NCI-H2081 (cell line): ENCODE data around the gene HGS.
"Not testable (repeated sequence)": the region's sequence is repeated elsewhere in the genome, so short reads cannot be mapped to it uniquely, and the experiment has no call there.

Experiments used
- DNase-seq, 2 experiments: peaks; one replicate each; lab custom pipeline; 2025; lab: John Stamatoyannopoulos, UW

The HGS gene

DNA sequence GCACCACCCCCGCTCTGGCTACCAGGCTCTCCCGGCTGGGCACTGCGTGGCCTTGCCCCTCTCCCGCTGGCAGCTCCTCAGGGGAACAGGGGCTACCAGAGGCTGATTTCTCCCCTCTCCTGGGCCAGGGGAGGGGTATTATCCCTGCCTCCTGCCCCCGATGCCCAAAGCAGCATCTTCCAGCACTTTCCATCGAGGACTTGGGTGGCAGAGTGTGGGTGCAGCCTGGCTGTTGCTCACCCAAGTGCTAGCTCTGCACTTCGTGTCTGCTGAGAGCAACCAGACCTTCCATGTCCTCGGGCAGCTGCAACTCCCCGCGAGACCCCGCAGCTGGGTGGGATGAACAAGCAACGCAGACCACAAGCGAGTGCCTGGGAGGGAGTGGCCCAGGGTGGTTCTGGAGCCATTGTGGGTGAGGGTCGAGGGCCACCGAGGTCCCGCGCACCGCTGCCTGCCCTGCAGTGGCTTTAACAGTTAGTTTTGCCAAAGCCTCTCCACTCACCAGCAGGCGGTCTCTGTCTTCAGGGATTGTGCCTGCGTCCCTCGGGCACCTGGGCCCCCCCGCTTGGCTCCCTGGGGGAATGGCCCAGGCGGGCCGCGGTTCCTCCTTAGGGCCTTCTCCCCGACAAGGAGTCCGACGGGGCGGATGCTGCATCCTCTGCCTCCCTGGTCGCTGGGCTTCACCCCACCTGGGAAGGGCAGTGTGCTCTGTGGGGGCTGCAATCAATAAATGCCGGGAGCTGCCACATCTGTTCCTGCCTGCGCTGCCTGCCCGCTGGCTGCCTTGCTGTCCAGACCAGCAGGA is 36.7 kb downstream of the HGS start:
- DNase-seq = no peak

DNA sequence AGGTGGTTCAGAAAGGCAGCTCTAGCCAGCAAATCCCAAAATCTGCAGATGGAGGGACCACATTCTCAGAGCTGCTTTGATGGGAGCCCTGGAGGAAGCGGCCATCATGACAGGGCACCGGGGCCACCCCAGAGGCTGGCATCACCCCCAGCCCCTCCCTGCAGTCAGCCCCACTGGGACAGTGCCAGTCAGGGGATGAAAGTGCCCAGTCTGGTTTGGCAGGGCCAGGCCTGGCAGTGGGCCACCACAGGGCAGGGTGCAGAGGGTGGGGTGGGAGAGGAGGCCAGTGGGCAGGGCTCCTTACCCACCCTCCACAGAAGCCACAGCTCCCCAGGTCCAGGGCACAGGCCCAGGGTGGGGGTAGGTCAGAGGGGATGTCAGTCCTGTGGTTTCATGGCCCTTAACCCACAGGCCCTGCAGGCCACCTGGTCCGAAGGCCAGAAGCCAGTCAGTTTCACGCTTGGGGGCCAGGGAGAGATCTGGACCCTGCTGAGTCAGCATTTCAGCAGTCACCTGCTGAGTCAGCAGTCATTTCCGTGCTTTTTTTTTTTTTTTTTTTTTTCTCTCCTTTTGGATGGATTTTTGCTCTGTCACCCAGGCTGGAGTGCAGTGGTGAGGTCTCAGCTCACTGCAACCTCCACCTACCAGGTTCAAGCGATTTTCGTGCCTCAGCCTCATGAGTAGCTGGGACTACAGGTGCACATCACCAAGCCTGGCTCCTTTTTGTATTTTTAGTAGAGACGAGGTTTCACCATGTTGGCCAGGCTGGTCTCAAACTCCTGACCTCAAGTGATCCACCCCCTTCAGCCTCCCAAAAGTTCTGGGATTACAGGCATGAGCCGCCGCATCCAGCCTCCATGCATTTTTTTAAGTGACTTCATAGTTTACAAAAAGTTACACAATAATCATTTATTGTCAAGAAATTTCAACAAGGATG is 38.6 kb downstream of the HGS start:
- DNase-seq = no peak

DNA sequence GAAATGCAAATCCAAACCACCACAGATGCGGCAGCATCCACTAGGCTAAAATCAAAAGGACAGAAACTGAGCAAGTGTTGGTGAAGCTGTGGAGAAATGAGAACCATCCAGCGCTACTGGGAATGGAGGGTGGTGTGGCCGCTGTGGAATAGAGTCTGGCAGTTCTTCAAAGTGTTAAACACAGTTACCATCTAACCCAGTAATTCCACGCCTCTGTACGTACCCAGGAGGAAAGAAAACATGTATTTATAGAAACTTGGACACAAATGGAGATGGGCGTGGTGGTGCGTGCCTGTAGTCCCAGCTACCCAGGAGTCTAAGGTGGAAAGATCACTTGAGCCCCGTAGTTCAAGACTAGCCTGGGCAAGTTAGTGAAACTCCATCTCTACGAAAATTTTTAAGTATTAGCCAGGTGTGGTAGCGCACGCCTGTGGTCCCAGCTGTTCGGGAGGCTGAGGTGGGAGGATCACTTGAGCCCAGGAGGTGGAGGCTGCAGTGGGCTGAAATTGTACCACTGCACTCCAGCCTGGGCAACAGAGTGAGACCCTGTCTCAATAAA is 39.9 kb downstream of the HGS start:
- DNase-seq = peak in 1 of 2 experiments; percentile 31

DNA sequence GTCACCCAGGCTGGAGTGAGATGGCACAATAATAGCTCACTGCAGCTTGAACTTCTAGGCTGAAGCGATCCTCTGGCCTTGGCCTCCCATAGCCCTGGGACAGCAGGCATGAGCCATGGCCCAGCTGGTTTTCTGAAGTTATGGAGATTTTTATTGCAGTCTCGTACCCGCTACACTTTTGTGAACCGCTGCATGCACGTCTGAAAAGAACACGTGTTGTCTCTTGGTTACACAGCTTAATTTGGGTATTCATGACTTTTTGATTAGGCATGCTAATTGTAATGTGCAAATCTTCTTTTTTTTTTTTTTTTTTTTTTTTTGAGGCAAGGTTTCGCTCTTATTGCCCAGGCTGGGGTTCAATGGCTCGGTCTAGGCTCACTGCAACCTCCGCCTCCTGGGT is 41.6 kb downstream of the HGS start:
- DNase-seq = no peak

DNA sequence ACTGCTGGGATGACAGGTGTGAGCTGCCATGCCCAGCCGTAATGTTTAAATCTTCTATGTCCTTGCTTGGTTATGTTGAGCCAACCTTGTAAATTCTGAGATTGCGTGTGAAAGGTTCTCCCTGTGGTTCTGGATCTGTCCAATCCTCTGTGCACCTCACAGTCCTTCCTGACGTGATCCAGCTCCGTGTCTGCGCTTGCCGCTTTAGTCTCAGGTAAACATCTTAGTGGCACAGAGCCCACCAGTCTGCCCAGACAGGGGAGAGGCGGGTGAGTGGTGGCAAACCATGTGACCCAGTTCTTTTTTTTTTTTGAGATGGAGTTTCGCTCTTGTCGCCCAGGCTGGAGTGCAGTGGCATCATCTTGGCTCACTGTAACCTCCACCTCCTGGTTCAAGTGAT is 42.2 kb downstream of the HGS start:
- no peak for DNase-seq

DNA sequence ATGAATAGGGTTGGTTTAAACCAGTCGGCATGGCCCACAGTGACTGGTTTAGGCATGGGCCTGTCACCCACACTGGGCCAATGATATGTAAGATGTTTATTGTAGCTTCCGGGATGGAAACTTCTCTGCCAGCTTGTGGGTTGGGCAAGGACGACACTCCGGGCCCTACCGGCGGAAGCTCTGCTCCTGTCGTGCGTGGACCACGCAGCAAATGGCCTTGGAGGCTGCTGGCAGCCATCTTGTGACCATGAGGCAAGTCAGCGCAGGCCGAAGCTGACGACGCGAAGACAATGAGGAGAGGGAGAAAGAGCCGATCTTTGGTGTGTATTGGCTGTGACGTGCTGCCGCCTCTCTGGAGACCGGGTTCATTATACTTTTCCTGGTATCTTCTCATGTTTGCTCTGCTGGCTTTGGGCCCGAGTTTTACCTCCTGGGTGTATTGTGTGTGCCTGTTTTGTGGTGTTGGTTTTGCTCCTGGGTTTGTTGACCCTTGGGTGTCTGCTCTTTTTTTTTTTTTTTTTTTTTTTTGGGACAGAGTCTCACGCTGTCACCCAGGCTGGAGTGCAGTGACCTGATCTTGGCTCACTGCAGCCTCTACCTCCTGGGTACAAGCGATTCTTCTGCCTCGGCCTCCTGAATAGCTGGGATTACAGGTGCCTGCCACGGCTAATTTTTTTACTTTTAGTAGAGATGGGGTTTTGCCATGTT is 43.7 kb downstream of the HGS start:
- DNase-seq = peak; percentile 80 to 91

DNA sequence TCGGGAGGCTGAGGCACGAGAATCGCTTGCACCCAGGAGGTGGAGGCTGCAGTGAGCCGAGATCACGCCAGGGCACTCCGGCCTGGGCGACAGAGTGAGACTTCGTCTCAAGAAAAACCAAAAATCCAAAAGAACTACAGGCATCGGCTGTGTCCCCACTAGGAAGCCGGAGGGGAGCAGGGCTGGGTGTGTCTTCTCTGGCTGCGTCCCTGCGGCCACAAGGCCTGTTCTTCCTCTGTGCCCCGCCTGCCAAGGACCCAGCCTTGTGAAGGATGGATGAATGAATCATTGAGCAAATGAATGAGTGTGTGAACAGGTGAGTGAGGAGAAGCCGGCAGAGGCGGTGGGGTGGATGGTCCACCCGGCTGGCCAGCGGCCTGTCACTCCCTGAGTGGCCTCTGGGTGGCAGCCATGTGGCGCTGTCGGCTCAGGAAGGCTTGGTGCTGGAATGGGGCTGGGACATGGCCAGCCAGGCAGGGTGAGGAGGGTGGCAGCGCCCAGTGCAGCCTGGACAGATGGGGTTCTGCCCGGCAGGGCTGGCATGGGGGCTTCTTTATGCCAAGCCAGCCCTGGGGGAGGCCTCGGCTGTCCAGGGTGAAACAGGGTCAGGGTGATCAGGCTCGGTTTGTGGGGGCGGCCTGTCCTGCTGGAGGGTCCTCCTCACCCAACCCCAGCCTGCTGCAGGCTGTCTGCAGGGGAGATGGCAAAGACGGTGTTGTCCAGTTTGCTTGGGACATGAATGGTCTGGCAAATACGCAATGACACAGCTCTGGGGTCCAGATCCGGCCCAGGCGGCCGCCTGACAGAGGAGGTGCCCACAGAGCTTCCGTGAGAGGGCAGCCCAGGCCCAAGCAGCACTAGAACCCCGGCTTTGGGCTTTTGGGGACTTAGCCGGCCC is 49.9 kb downstream of the HGS start:
- peak; percentile 79 to 81 for DNase-seq

DNA sequence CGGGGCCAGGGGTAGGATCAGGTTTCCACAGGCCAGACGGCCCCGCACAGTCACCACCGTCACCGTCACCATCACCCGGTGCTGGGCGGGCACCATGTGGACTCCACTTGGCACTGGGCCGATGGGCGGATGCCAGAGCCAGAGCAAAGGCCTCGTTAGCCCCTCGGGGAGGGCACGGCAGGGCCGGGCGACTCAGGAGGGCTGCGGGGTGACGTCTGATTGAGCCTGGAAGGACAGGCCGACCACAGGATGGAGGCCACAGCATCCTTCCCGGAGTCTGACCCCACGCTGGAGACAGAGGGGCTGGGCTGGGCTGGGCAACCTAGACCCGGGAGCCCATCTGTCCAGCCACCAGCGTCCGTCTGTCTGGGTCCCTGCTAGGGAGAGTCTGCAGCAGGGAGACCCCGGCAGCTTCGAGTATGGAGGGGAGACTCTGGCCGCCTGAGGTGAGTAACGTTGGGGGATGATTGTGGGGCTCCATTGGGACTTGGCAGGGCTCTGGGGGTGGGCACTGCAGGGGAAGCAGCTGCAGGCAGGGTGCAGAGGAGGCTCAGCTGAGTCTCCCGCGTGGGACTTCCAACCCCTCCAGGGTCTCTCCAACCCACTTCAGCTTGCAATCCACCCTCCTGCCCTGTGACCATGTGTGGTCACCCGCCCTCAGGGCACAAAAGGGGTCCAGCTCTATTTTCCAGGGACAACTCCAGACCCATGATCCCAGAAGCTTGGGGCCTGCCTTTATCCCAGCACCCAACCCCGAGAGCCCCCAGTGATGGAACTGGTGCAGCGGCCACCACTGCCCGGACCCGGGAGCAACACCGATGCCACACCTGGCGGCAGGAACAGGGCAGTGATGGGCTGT is 50.8 kb downstream of the HGS start:
- DNase-seq = no peak

DNA sequence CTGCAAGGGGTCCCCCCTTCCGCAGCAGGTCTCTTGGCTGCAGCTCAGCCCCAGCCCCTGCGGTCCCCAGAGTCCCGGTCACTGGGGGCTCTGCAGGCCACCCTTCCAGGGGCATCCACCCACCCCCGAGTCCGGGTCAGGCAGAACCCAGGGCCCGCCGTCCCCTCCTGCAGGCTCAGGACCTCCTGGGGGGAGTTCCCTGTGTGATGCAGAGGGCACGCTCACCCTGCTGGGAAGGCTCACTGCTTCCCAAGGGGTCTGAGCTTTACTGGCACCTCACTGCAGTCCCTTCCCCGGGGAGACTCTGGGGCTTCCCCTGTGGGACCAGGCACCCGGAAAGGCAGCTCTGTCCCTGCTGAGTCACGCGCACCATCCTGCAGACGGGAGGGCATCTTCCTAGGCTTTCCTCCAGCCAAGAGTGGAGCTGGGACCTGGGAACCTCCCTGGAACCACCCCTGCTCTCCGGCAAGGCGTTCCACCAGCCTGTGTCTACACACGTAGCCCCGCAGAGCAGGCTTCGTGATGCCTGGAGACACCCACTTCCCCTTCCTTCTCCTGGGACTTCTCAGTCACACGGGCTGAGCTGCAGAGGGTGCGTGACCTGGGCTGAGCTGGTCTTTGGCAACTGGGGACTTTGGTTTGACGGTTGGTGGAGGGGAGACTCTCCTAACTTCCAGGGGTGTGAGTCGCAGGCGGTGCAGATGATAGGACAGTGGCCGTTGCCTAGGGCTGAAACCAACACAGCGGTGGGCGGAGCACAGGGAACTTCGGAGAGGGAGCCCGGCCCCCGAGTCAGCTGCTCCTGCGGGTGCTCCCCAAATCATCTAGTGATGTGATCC is 51.7 kb downstream of the HGS start:
- peak; percentile 29 to 53 for DNase-seq

DNA sequence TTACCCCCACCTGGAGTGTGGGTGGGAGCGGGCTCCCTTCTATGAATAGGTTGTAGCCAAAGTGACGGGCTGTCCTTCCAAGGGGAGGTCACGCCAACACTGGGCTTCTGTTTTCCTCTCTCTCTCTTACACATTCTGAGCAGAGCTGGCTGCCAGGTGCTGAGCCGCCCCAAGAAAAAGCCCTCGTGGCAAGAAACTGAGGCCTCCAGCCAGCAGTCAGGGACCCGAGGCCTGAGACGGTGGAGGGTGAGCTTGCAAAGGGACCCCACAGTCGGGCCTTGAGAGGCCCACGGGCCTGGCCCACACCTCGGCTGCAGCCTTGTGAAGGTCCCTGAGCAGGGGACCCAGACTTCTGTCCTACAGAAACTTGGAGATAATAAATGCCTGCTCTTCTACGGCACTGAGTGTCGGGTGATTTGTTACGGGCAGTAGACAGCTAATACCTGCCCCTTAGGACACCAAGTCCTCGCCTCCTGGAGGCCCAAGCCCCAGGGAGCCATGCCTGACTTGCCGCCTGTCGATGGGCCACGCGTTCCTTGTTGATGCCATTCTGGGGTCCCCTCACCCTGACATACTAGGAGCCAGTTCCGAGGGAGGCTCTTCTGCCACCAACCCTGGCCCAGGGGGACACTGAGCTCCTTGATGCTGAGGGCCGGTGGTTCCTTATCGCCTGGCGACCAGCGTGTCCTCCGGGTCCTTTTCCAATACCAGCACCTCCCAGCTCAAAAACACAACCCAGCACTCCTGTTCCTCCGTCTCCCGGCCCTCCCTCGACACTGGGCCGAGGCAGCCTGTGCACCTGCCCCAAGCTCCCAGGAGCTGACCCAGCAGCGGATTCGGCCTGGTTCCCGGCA is 54.4 kb downstream of the HGS start:
- DNase-seq = no peak

DNA sequence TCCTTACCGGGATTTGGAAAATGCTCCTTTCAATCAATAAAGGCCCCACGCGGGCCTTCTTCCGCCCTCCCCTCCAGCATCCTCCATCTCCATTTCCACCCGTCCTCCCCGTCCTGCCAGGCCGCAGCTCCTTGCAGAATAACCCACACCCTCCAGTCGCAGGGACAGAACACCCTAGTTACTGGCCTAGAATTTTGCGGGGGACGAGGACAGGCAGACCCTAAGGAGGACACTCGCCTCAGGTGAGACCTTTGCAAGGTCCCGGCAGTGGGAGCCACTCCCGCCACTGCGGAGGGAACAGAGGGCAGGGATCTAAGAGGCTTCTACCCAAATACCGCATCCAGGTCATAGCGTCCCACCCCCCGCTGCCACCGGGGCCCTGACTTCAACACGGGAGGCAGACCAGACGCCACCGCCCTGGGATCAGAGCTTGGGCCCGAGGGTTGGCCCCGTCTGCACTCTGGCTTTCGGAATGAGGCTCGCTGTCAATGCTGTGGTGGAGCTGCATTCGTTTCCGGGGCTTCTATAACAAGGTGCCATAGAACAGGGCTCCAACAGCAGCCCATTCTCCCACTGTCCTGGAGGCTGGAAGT is 55.1 kb downstream of the HGS start:
- no peak for DNase-seq

DNA sequence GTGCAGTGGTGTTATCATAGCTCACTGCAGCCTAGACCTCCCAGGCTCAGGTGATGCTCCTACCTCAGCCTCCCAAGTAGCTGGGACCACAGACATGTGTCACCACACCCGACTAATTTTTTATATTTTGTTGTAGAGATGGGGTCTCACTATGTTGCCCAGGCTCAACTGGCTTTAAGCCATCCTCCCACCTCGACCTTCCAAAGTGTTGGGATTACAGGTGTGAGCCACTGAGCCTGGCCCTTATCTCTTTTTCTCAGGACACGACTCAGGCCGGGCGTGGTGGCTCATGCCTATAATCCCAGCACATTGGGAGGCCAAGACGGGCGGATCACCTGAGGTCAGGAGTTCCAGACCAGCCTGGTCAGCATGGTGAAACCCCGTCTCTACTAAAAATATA is 55.8 kb downstream of the HGS start:
- not testable (repeated sequence) for DNase-seq

DNA sequence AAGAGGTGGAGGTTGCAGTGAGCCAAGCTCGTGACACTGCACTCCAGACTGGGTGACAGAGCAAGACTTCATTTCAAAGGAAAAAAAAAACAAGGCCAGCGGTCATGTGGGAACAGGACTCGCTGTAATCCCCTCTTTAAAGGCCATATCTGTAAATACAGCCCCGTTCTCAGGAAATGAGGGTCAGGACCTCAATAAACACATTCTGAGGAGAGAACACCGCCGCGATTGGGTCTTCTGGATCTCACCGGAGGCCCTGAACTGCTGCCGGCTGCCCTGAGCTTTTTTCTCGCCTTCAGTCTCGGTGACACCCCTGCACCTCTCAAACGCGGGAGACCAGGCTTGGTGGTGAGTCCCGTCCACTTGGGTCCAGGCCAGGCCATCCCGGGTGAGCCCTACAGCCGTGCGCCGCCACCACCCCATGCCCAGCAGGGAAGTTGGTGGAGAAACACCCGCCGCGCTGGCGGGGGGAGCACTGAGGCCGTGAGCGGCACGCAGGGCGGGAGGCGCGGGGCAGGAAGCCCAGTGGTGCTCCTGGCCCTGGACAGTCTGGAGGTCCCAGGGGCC is 56.7 kb downstream of the HGS start:
- DNase-seq = no peak

DNA sequence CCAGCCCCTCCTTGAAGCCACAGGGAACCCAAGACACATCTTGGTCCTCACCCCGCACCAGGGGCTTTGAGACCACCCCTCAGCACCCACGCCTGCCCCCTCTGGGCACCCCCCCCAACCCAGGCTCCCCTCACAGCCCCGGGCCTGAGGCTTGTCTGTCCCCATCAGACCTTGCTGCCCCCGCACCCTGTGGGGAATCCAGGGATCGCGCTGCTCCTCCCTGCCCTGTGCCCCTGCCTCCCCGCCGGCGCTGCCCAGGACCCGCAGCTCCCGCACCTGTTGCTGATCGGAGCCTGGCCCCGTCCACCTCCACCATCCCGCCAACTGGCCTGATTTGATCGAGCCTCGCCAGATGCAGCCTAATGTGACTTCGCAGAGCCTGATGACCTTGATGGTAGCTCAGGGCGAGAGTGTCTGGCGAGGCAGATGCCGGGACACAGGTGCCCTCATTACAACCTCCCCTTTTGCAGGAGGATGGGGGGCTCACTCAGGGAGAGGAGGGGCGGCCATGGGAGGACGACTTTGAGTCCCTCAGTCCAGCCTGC is 57.3 kb downstream of the HGS start:
- DNase-seq = no peak

DNA sequence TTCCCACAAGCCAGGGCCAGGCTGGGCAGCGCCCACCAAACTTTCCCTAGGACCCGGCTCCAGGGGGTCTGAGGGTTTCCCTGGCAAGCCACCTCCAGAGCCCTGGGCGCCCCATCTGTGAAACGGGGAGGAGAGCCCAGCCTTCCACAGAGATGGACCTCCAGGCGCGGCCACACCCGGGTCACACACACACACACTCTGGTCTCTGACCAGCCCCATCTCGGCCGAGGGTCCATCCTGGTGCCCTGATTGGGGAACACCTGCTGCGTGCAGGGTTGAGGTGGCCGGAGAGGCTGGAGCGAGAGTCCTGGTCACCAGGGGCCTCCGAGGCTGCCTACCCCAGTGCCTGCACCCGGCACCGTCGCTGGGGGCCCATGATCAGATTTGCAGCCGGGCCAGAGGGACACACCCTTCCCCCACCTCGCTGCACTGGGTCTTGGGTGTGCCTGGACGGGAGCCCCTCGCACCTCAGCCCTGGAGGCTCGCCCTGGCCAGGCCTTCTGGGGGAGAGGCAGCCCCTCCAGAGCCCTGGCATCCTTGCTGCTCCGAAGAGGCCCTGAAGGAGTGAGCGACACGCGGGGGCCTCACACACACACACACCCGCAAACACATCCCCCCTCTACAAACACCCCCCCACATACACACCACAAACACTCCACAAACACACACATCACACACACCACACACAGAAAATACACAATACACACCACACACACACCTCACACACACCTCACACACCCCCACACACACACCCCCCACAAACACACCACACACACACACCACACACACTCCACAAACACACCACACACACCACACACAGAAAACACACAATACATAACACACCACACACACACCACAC is 58.0 kb downstream of the HGS start:
- DNase-seq = no peak
